ENCODE results near the gene RASA3. TPM values are rescaled to one million over a fixed set of nuclear protein-coding genes. Genes with fewer than 3 reads are reported as not detected.

Gene RASA3
- total RNA-seq, 2 experiments from 2014 or later, result 3.6 to 17.9 TPM

- ChIA-PET CTCF (ENCODE audit: unreplicated experiment) (no interaction called here), POLR2A (no interaction called here)
- TF ChIP-seq EZH2phosphoT487 (IDR thresholded peaks at IDR 0.05; ENCODE audit: borderline replicate concordance, low read depth, low read length), result no peak
- TF ChIP-seq, protein P1, sequence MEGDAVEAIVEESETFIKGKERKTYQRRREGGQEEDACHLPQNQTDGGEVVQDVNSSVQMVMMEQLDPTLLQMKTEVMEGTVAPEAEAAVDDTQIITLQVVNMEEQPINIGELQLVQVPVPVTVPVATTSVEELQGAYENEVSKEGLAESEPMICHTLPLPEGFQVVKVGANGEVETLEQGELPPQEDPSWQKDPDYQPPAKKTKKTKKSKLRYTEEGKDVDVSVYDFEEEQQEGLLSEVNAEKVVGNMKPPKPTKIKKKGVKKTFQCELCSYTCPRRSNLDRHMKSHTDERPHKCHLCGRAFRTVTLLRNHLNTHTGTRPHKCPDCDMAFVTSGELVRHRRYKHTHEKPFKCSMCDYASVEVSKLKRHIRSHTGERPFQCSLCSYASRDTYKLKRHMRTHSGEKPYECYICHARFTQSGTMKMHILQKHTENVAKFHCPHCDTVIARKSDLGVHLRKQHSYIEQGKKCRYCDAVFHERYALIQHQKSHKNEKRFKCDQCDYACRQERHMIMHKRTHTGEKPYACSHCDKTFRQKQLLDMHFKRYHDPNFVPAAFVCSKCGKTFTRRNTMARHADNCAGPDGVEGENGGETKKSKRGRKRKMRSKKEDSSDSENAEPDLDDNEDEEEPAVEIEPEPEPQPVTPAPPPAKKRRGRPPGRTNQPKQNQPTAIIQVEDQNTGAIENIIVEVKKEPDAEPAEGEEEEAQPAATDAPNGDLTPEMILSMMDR (conservative IDR thresholded peaks at IDR 0.05; ENCODE audit: low read length), result no peak
- H3K9me2 ChIP-seq (ENCODE audit: insufficient read depth, low read length), result no peaks in the 10 kb centered on the region
- no peaks in the 10 kb centered on the region for H3K4me1 ChIP-seq (ENCODE audit: insufficient read depth, low read length, poor library complexity, severe bottlenecking)
- H3K9me3 ChIP-seq (ENCODE audit: low read length), result no peaks in the 10 kb centered on the region
- H3K36me3 ChIP-seq (ENCODE audit: insufficient read depth, low read length), result peaks cover 6% of the 10 kb centered on the region; the same call in 1 of the 2 replicates
- H3K4me2 ChIP-seq (ENCODE audit: low read length), result no peak overlapping the region
- no peak overlapping the region for H3K4me3 ChIP-seq (ENCODE audit: low read depth, low read length, poor library complexity, severe bottlenecking)
- H3K27ac ChIP-seq (ENCODE audit: low read depth, low read length, poor library complexity, severe bottlenecking), result no peak overlapping the region
- intact Hi-C loops (cut with micrococcal nuclease; ENCODE audit: unreplicated experiment), result no loop called here
- H3K79me2 ChIP-seq (ENCODE audit: insufficient read depth, low read depth, low read length), result no peaks in the 10 kb centered on the region
- H4K20me1 ChIP-seq (ENCODE audit: insufficient read depth, low read length), result no peaks in the 10 kb centered on the region
- no peak overlapping the region for H2AFZ ChIP-seq (ENCODE audit: low read length)
- no peak for DNase-seq (ENCODE audit: low spot score)
- no TSS peak for BruUV-seq (replicated peaks)
These were observed 155.4 kb downstream of the RASA3 start for GRCh38 chr13:113976711-113977684.

GRCh38 chr13:113975416-113975815 is 157.0 kb downstream of the RASA3 start:
- H4K20me1 ChIP-seq (ENCODE audit: insufficient read depth, low read length), result no peaks in the 10 kb centered on the region
- DNase-seq (ENCODE audit: low spot score), result no peak
- H3K9me3 ChIP-seq (ENCODE audit: low read length), result no peaks in the 10 kb centered on the region
- H3K4me3 ChIP-seq (ENCODE audit: low read depth, low read length, poor library complexity, severe bottlenecking), result no peak overlapping the region
- no peak overlapping the region for H3K27ac ChIP-seq (ENCODE audit: low read depth, low read length, poor library complexity, severe bottlenecking)
- no peaks in the 10 kb centered on the region for H3K79me2 ChIP-seq (ENCODE audit: insufficient read depth, low read depth, low read length)
- POLR2A ChIA-PET, result no interaction called here
- no peak overlapping the region for H3K4me2 ChIP-seq (ENCODE audit: low read length)
- no TSS peak for BruUV-seq (replicated peaks)
- no peak overlapping the region for H2AFZ ChIP-seq (ENCODE audit: low read length)
- CTCF ChIA-PET (ENCODE audit: unreplicated experiment), result no interaction called here
- TF ChIP-seq, protein P1 (conservative IDR thresholded peaks at IDR 0.05; ENCODE audit: low read length), result no peak
- no peak for TF ChIP-seq EZH2phosphoT487 (IDR thresholded peaks at IDR 0.05; ENCODE audit: borderline replicate concordance, low read depth, low read length)
- no peaks in the 10 kb centered on the region for H3K9me2 ChIP-seq (ENCODE audit: insufficient read depth, low read length)
- intact Hi-C loops (cut with micrococcal nuclease; ENCODE audit: unreplicated experiment), result no loop called here
- peaks cover 4% of the 10 kb centered on the region; the same call in 1 of the 2 replicates for H3K36me3 ChIP-seq (ENCODE audit: insufficient read depth, low read length)
- no peaks in the 10 kb centered on the region for H3K4me1 ChIP-seq (ENCODE audit: insufficient read depth, low read length, poor library complexity, severe bottlenecking)
